AG09309 (cell line): Measurements from ENCODE around the gene DRG2.
A peak's percentile ranks its signal among the peaks of the same experiment; 100 is the strongest.

Experiments
- DNase-seq: peaks from one replicate; pipeline ENCODE4 v3.0.0-alpha.2; 2010; ENCODE audit warnings: low read depth
- H3K4me3 ChIP-seq: 2 replicates; pipeline ENCODE4 v1.5.1; 2011; ENCODE audit warnings: mild to moderate bottlenecking, low read depth, low read length, moderate library complexity; ENCODE audit not compliant: control insufficient read depth
- TF ChIP-seq, protein P1 (sequence below): IDR thresholded peaks from 2 replicates; pipeline ENCODE4 v1.5.1; 2011; ENCODE audit warnings: mild to moderate bottlenecking, low read depth, low read length, inconsistent platforms; ENCODE audit not compliant: insufficient read depth, control insufficient read depth; ENCODE audit errors: missing control alignments

Gene DRG2

DNA sequence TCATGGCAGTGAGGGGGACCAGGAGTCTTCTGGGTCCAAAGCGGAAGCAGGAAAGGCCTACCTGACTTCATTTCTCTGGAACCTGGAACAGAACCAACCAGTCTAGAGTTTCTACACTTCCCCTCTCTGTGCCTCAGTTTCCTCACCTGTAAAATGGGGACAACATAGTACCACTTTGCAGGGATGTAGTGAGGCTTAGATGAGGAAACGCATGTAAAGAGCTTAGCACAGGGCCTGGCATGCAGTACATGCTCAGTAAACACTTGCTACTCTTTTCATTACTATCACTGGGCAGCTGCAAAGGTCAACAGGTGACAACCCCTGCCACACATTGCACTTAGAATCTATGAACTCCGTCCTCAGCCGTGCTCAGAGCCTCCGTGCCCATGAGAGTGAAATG, 45.0 kb downstream of the DRG2 start:
- no peak for DNase-seq

GRCh38 chr17:18136357-18136756, 48.6 kb downstream of the DRG2 start:
- no peak overlapping the region for H3K4me3 ChIP-seq
- TF ChIP-seq, protein P1, sequence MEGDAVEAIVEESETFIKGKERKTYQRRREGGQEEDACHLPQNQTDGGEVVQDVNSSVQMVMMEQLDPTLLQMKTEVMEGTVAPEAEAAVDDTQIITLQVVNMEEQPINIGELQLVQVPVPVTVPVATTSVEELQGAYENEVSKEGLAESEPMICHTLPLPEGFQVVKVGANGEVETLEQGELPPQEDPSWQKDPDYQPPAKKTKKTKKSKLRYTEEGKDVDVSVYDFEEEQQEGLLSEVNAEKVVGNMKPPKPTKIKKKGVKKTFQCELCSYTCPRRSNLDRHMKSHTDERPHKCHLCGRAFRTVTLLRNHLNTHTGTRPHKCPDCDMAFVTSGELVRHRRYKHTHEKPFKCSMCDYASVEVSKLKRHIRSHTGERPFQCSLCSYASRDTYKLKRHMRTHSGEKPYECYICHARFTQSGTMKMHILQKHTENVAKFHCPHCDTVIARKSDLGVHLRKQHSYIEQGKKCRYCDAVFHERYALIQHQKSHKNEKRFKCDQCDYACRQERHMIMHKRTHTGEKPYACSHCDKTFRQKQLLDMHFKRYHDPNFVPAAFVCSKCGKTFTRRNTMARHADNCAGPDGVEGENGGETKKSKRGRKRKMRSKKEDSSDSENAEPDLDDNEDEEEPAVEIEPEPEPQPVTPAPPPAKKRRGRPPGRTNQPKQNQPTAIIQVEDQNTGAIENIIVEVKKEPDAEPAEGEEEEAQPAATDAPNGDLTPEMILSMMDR, result no peak
- DNase-seq, result no peak

More for the DNA sequence above, 45.0 kb downstream of the DRG2 start:
- TF ChIP-seq, protein P1, result no peak
- H3K4me3 ChIP-seq, result no peak overlapping the region

DNA sequence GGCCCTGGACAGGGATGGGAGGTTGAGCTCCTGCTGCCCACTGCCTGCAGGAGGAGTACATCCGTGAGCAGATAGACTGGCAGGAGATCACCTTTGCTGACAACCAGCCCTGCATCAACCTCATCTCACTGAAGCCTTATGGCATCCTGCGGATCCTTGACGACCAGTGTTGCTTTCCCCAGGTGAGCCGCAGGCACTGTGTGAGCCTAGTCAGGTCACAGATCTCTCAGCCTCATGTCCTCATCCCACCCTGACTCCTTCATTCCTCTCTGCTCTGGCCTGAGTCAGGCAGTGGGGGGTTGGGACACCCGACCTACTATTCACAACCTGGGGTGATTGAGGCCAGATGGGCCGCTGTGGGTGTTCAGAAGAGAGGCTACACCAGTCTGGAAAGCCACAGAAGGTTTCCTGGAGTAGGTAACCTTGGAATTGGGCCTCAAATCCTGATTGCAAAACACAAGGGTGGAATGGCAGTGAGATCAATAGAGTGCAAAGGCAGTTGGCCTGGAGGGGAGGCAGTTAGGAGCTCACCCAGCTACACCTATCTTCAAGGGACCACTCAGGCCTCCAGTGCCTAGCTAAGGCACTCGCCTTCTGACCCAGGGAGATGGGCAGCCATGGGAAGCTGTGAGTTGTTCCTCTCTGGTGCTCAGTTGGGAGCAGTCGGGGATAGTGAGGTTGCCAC, 50.5 kb downstream of the DRG2 start:
- TF ChIP-seq, protein P1, result no peak
- DNase-seq, result no peak
- no peak overlapping the region for H3K4me3 ChIP-seq

- no peak for DNase-seq
- H3K4me3 ChIP-seq, result no peak overlapping the region
- TF ChIP-seq, protein P1, result no peak
Observed at GRCh38 chr17:18139092-18139491, 51.3 kb downstream of the DRG2 start.

DNA sequence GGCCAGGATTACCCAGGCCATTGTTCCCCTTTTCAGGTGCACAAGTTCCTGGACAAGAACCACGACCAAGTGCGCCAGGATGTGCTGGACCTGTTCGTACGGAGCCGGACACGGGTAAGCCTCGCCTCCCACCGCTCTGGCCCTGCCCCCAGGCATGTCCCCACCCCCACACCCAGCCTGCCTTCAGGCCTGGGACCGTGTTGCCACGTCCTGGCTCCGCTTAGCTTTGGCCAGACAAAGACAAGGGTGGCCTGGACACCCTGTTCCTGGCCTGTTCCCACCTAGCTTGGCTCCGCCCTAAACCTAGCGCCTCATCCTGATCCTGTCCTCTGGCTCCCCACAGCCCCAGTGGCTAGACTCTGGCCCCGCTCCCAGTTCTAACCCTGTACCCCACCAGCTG, 51.8 kb downstream of the DRG2 start:
- no peak overlapping the region for H3K4me3 ChIP-seq
- no peak for DNase-seq
- TF ChIP-seq, protein P1, result no peak

- DNase-seq, result no peak
- TF ChIP-seq, protein P1, result peak; percentile 37
- no peak overlapping the region for H3K4me3 ChIP-seq
Observed at GRCh38 chr17:18139949-18140348, 52.2 kb downstream of the DRG2 start.
